Right lobe of liver (tissue), 4 donors: ENCODE results near the gene RNF168.
"Not testable (repeated sequence)": the region's sequence is repeated elsewhere in the genome, so short reads cannot be mapped to it uniquely, and the experiment has no call there.

Source experiments
- CTCF ChIP-seq, 4 donors: fragments of 200-600 bp in 3 of 4; fragments of 450-650 bp in 1 of 4; IDR thresholded peaks; one replicate each; pipeline versions ENCODE4 v1.5.1 to v1.8.0; 2016 to 2022; ENCODE audit warnings: antibody characterized with exemption in 4 of 4, mild to moderate bottlenecking in 2 of 4
- POLR2A ChIP-seq: fragments of 450-650 bp; IDR thresholded peaks from one replicate; pipeline ENCODE4 v1.6.1; 2017; ENCODE audit warnings: antibody characterized with exemption, mild to moderate bottlenecking
- donor health status: DM: no; HTN: no; CAD: no.
- donor health status: DM: no; HTN: no; CAD: no.
- donor health status: DM: no; HTN: yes; CAD: no.

- TF ChIP-seq CTCF (IDR thresholded peaks at IDR 0.05); POLR2A: not testable (repeated sequence)
Measured at GRCh38 chr3:196511108-196511507, 7.5 kb upstream of the RNF168 start.
